Breast epithelium (tissue), 4 donors: ENCODE measurements around the gene SIL1. TPM values are rescaled to one million over a fixed set of nuclear protein-coding genes. Genes with fewer than 3 reads are reported as not detected.

ENCODE experiments used
- DNase-seq, 2 donors: peaks; one replicate each; pipeline ENCODE4 v3.0.0-alpha.2; 2019; ENCODE audit warnings: low spot score in 2 of 2
- H3K27ac ChIP-seq, 2 donors: fragments of 200-600 bp; sonication (generic) in 1 of 2; one replicate each; pipeline ENCODE4 v1.5.1; 2016 to 2019; ENCODE audit warnings: mild to moderate bottlenecking in 1 of 2
- H3K27me3 ChIP-seq, 2 donors: fragments of 200-600 bp; sonication (generic) in 1 of 2; one replicate each; pipeline versions ENCODE4 v1.5.1 to v1.6.0; 2017 to 2019; ENCODE audit warnings: control low read depth in 1 of 2, mild to moderate bottlenecking in 1 of 2
- H3K36me3 ChIP-seq: fragments of 200-600 bp; one replicate; pipeline ENCODE4 v1.5.1; 2019
- H3K4me1 ChIP-seq, 2 donors: fragments of 200-600 bp; sonication (generic); one replicate each; pipeline ENCODE4 v1.5.1; 2016 to 2019; ENCODE audit warnings: control low read depth in 1 of 2
- H3K4me3 ChIP-seq, 3 donors: fragments of 200-600 bp; sonication (generic); 1 replicate in 2 of 3; 2 replicates in 1 of 3; pipeline ENCODE4 v1.5.1; 2016 to 2019; ENCODE audit warnings: mild to moderate bottlenecking in 3 of 3, moderate library complexity in 2 of 3
- H3K9me3 ChIP-seq, 2 donors: fragments of 200-600 bp; sonication (generic) in 1 of 2; one replicate each; pipeline ENCODE4 v1.5.1; 2016 to 2019; ENCODE audit warnings: control low read depth in 1 of 2
- POLR2A ChIP-seq: fragments of 450-650 bp; IDR thresholded peaks from one replicate; pipeline ENCODE4 v1.6.1; 2016; ENCODE audit warnings: antibody characterized with exemption, mild to moderate bottlenecking, moderate library complexity
- POLR2AphosphoS5 ChIP-seq, 3 donors: sonication (generic); formaldehyde crosslinking; IDR thresholded peaks; one replicate each; pipeline ENCODE4 v1.6.1; 2017; ENCODE audit warnings: antibody characterized with exemption in 3 of 3
- intact Hi-C: fragments of 100-400 bp; cut with DNase I; formaldehyde crosslinking; loops from one replicate; pipeline ENCODE4 v1.15.1; 2023; ENCODE audit warnings: low total_unique reads
- total RNA-seq, 3 donors: library from RNA; depleted of rRNA; stranded (reverse); fragments of >200 nt; gene quantifications; one replicate each; pipeline ENCODE4 v1.1.0, GENCODE V29; 2016
- TF ChIP-seq, protein P1 (sequence below), 3 donors: fragments of 450-650 bp; IDR thresholded peaks; one replicate each; pipeline ENCODE4 v1.5.1; 2016 to 2017; ENCODE audit warnings: antibody characterized with exemption in 3 of 3, mild to moderate bottlenecking in 3 of 3, moderate library complexity in 3 of 3

The SIL1 gene
- total RNA-seq, 3 donors from 2014 or later, result 29.9 to 63.9 (median 48.2) TPM

DNA sequence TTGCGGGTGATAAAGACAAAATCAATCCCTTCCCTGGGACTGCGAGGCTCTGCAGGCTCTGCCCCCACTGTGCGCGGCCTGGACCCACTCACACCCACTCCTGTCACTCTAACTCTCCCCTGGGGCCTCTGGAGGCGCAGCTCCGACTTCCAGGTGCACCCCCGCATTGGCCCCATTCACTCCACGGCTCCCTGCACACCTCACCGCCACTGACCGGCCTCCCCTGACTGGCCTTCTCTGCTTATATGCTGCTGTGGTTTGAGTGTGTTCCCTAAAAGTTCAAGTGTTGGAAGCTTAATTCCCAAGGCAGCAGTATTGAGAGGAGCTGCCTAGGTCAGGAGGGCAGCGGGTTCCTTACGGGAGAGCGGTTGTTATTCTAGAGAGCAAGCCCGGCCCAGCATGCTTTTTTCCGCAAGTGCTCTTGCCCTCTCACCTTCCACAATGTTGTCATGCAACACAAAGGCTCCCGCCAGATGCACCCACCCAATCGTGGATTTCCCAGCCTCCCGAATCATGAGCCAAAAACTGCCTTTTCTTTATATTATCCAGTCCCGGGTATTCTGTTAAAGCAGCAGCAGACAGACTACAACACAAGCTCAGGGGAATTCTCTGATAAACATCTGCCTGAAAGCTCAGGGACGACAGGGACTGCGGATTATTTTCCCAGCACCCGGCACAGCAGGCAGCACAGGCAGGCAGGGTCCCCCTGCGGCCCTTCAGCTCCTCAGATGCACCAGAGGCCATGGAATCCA, 249.5 kb downstream of the SIL1 start:
- Histone ChIP-seq H3K27ac (no peak overlapping the region), H3K4me3 (no peak overlapping the region), H3K27me3 (no peaks in the 10 kb centered on the region), H3K9me3 (no peaks in the 10 kb centered on the region), H3K36me3 (no peaks in the 10 kb centered on the region), H3K4me1 (peaks cover 8 to 12% of the 10 kb centered on the region in 2 donors)
- no peak for DNase-seq
- TF ChIP-seq POLR2A (no peak), POLR2AphosphoS5 (IDR thresholded peaks at IDR 0.05) (no peak)
- TF ChIP-seq, protein P1, sequence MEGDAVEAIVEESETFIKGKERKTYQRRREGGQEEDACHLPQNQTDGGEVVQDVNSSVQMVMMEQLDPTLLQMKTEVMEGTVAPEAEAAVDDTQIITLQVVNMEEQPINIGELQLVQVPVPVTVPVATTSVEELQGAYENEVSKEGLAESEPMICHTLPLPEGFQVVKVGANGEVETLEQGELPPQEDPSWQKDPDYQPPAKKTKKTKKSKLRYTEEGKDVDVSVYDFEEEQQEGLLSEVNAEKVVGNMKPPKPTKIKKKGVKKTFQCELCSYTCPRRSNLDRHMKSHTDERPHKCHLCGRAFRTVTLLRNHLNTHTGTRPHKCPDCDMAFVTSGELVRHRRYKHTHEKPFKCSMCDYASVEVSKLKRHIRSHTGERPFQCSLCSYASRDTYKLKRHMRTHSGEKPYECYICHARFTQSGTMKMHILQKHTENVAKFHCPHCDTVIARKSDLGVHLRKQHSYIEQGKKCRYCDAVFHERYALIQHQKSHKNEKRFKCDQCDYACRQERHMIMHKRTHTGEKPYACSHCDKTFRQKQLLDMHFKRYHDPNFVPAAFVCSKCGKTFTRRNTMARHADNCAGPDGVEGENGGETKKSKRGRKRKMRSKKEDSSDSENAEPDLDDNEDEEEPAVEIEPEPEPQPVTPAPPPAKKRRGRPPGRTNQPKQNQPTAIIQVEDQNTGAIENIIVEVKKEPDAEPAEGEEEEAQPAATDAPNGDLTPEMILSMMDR (IDR thresholded peaks at IDR 0.05), result no peak
- intact Hi-C loops, result no loop called here

DNA sequence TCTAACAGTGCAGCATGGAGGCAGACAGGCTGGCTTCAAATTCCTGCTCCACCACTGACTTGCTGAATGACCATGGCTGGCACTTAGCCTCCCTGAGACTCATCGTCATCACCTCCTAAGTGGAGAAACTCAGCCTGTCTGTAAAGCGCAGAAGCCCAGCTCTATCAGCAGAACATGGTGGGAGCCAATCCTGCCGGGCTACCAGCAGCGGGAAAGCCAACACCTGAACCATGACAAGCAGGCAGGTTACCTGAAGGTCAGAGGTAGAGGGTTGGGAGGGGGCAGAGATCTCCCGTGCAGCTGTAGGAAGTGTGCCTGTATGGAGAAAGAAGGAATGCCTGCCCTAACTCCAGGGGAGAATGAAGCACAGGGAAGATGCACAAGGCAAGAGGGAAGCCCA, 250.4 kb downstream of the SIL1 start:
- H3K27me3 ChIP-seq, result no peaks in the 10 kb centered on the region
- intact Hi-C loops, result no loop called here
- DNase-seq, result no peak

DNA sequence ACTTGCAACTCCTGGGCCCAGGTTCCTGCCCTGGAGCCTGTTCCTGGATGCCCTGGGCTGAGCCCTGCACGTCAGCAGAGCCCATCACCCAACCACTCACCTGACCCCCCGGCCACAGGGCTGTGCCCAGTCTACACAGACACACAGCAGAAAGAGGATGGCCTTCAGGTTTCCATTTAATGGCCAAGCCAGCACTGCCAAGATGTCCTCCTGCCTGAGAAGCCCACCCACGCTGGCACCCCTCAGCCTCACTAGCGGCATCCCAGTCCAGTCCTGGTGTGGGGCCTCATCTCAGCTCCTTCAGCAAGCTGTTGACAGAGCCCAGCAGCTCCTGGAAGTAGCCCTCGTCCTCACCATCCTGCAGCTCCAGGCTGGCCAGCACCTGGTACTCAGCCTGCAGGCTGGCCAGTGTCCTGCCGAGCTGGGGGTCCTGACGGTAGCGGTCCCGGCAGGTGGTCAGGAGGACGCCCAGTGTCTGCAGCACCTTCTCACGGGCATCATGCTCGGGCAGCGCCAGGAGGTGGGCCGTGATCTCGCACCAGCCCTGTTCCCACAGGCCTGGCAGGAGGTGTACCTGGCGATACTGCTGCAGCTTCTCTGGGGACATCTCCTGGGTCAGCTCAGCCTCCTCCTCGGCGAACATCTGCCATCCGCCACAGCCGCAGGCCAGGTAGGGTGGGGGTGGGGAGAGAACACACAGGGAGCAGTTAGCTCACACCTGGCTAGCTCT, 251.2 kb downstream of the SIL1 start:
- TF ChIP-seq POLR2A (no peak), POLR2AphosphoS5 (IDR thresholded peaks at IDR 0.05) (no peak)
- TF ChIP-seq, protein P1 (IDR thresholded peaks at IDR 0.05), result no peak
- H3K4me3 ChIP-seq, result no peak overlapping the region
- no peak overlapping the region for H3K27ac ChIP-seq
- H3K4me1 ChIP-seq, result no peaks in the 10 kb centered on the region
- no peaks in the 10 kb centered on the region for H3K27me3 ChIP-seq
- intact Hi-C loops, result no loop called here
- no peaks in the 10 kb centered on the region for H3K9me3 ChIP-seq
- no peak for DNase-seq
- H3K36me3 ChIP-seq, result no peaks in the 10 kb centered on the region

More for the DNA sequence above, 250.4 kb downstream of the SIL1 start:
- no peak overlapping the region for H3K4me3 ChIP-seq
- no peaks in the 10 kb centered on the region for H3K36me3 ChIP-seq
- H3K27ac ChIP-seq, result no peak overlapping the region
- TF ChIP-seq, protein P1 (IDR thresholded peaks at IDR 0.05), result no peak
- TF ChIP-seq POLR2AphosphoS5 (IDR thresholded peaks at IDR 0.05) (no peak), POLR2A (no peak)
- no peaks in the 10 kb centered on the region for H3K9me3 ChIP-seq
- H3K4me1 ChIP-seq, result peaks cover 3 to 6% of the 10 kb centered on the region in 2 donors

DNA sequence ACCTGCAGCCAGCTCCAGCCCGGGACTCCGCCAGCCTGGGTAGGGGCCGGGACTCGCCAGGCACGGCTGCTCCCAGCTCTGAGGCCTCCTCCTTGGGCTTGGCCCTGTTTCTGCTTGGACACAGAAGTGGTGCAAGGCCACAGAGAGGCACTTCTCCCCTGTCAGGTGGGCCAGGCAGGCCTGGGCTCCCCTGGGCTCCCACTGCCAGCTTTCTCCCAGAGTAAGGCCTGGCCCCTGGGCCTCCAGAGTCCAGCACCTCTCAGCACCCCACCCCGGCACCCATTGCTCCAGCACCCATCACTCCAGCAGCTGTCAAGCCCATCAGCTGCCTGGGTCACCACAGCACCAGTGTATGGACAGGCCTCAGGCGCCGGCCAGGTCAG, 251.9 kb downstream of the SIL1 start:
- intact Hi-C loops, result no loop called here
- no peak overlapping the region for H3K4me3 ChIP-seq
- H3K27me3 ChIP-seq, result no peaks in the 10 kb centered on the region
- TF ChIP-seq POLR2A (no peak), POLR2AphosphoS5 (IDR thresholded peaks at IDR 0.05) (no peak)
- TF ChIP-seq, protein P1 (IDR thresholded peaks at IDR 0.05), result no peak
- H3K27ac ChIP-seq, result no peak overlapping the region
- H3K4me1 ChIP-seq, result no peaks in the 10 kb centered on the region
- H3K9me3 ChIP-seq, result no peaks in the 10 kb centered on the region
- H3K36me3 ChIP-seq, result no peaks in the 10 kb centered on the region
- no peak for DNase-seq
